BJ (cell line): ENCODE data around the gene SPINK4. TPM values are rescaled to one million over a fixed set of nuclear protein-coding genes. Genes with fewer than 3 reads are reported as not detected.

ENCODE experiments used
- CTCF ChIA-PET: fragments of 350-600 bp; formaldehyde crosslinking; extraction: SDS; loops from one replicate; lab custom pipeline; 2021; ENCODE audit warnings: antibody characterized with exemption, inconsistent platforms; lab: Yijun Ruan, JAX
- POLR2A ChIA-PET: fragments of 300-600 bp; sonication (Branson Sonifier 250); formaldehyde crosslinking; extraction: SDS; loops from one replicate; lab custom pipeline; 2021; ENCODE audit warnings: antibody characterized with exemption; lab: Charles Lee
- DNase-seq: peaks from one replicate; pipeline ENCODE4 v3.0.0-alpha.2; 2011; ENCODE audit warnings: low read depth
- H3K27me3 ChIP-seq: 2 replicates; pipeline ENCODE4 v1.6.0; 2011; ENCODE audit warnings: low read length; ENCODE audit not compliant: control insufficient read depth, insufficient read depth
- H3K36me3 ChIP-seq: 2 replicates; pipeline ENCODE4 v1.5.1; 2011; ENCODE audit warnings: low read length; ENCODE audit not compliant: control insufficient read depth, insufficient read depth
- H3K4me3 ChIP-seq: 2 replicates; pipeline ENCODE4 v1.5.1; 2011; ENCODE audit warnings: low read depth, mild to moderate bottlenecking, control low read depth, low read length
- polyA plus RNA-seq: library from polyadenylated mRNA; depleted of rRNA; stranded (reverse); fragments of >200 nt; gene quantifications from 2 replicates; pipeline ENCODE4 v1.2.3, GENCODE V29; 2011; rRNA removed
- TF ChIP-seq, protein P1 (sequence below): IDR thresholded peaks from 2 replicates; pipeline ENCODE4 v1.5.1; 2011; ENCODE audit warnings: low read depth, mild to moderate bottlenecking, control low read depth, inconsistent platforms, low read length, moderate library complexity; ENCODE audit not compliant: insufficient read depth

SPINK4 gene
- polyA plus RNA-seq, 1 experiment, result not detected

DNA sequence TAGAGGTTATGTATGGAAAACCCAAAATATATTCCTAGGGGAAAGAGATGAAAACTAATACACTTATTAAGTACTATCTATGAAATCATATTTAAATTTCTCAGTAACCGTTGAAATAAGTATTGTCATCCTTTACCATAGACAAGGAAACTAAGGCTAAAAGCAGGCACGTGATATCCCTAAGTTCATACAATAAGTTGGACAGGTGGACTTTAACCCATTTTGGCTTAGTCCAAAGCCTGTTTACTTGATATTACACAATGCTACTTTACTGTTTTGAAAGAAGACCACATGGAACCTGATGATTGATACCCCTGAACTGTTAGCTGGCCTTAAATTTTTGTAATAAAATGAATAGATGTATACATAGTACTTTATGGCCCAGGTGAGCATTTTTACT, 53.8 kb downstream of the SPINK4 start:
- no peak overlapping the region for H3K4me3 ChIP-seq
- TF ChIP-seq, protein P1, sequence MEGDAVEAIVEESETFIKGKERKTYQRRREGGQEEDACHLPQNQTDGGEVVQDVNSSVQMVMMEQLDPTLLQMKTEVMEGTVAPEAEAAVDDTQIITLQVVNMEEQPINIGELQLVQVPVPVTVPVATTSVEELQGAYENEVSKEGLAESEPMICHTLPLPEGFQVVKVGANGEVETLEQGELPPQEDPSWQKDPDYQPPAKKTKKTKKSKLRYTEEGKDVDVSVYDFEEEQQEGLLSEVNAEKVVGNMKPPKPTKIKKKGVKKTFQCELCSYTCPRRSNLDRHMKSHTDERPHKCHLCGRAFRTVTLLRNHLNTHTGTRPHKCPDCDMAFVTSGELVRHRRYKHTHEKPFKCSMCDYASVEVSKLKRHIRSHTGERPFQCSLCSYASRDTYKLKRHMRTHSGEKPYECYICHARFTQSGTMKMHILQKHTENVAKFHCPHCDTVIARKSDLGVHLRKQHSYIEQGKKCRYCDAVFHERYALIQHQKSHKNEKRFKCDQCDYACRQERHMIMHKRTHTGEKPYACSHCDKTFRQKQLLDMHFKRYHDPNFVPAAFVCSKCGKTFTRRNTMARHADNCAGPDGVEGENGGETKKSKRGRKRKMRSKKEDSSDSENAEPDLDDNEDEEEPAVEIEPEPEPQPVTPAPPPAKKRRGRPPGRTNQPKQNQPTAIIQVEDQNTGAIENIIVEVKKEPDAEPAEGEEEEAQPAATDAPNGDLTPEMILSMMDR, result no peak
- peaks cover 10% of the 10 kb centered on the region; the same call in 1 of the 2 replicates for H3K36me3 ChIP-seq
- no peaks in the 10 kb centered on the region for H3K27me3 ChIP-seq
- ChIA-PET POLR2A (no interaction called here), CTCF (no interaction called here)
- no peak for DNase-seq

DNA sequence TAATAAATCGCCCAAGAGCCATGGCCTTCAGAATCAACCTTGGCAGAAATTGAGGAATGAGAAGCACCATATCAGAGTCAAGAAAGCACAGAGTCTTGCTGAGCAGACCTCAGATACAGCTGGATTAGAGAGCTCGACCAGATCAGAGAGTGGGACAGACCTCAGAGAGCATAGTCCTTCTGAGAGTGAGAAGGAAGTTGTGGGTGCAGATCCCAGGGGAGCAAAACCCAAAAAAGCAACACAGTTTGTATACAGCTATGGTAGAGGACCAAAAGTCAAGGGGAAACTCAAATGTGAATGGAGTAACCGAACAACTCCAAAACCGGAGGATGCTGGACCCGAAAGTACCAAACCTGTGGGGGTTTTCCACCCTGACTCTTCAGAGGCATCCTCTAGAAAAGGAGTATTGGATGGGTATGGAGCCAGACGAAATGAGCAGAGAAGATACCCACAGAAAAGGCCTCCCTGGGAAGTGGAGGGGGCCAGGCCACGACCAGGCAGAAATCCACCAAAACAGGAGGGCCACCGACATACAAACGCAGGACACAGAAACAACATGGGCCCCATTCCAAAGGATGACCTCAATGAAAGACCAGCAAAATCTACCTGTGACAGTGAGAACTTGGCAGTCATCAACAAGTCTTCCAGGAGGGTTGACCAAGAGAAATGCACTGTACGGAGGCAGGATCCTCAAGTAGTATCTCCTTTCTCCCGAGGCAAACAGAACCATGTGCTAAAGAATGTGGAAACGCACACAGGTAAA, 54.9 kb downstream of the SPINK4 start:
- ChIA-PET POLR2A (no interaction called here), CTCF (no interaction called here)
- TF ChIP-seq, protein P1, result no peak
- Histone ChIP-seq H3K4me3 (no peak overlapping the region), H3K36me3 (peaks cover 10% of the 10 kb centered on the region; the same call in 1 of the 2 replicates), H3K27me3 (no peaks in the 10 kb centered on the region)
- DNase-seq, result no peak

DNA sequence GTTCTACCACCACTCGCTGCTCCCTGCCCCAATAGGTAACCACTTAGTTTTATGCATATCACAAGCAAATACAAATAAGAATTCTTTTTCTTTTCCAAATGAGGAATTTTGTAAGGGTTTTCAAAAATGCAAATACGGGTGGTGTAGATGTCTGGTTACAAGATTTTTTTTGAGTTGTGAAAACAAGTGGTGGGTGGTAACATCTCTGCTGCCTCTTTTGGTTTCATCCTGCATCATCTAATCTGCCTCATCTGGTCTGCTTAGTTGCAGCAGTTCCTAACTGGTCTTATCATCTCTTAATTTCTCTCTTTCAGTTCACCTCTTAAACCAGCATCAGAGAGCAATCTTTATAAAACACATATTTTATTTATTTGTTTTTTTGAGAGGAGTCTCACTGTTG, 55.6 kb downstream of the SPINK4 start:
- Histone ChIP-seq H3K4me3 (no peak overlapping the region), H3K27me3 (no peaks in the 10 kb centered on the region), H3K36me3 (peaks cover 10% of the 10 kb centered on the region; the same call in 1 of the 2 replicates)
- no peak for DNase-seq
- CTCF ChIA-PET, result interaction anchor here (1.8 kb wide), 1 partner anchor 120 kb away, joined by 7 read pairs; no protein-coding TSS in a partner anchor
- TF ChIP-seq, protein P1, result no peak
- POLR2A ChIA-PET, result no interaction called here

- Histone ChIP-seq H3K27me3 (no peaks in the 10 kb centered on the region), H3K4me3 (no peak overlapping the region), H3K36me3 (peaks cover 12% of the 10 kb centered on the region)
- TF ChIP-seq, protein P1, result no peak
- ChIA-PET CTCF (interaction anchor here (1.0 to 1.8 kb wide), 5 partner anchors 10 to 169 kb away, joined by 4 to 7 read pairs (median 5); no protein-coding TSS in a partner anchor), POLR2A (no interaction called here)
- no peak for DNase-seq
Measured at GRCh38 chr9:33297432-33297831, 57.5 kb downstream of the SPINK4 start.

Other genes starting within 250 kb of the SPINK4 start
- 24.0 and 38.3 TPM in 2 replicates for gene APTX, start 238.5 kb upstream of the SPINK4 start, polyA plus RNA-seq
- gene DNAJA1, start 214.9 kb upstream of the SPINK4 start, polyA plus RNA-seq, result 49.7 and 108 TPM in 2 replicates
- 9.9 and 16.7 TPM in 2 replicates for gene SMU1, start 163.5 kb upstream of the SPINK4 start, polyA plus RNA-seq
- gene B4GALT1, start 72.8 kb upstream of the SPINK4 start, polyA plus RNA-seq, result 82.0 and 85.6 TPM in 2 replicates
- 17.7 and 21.2 TPM in 2 replicates for gene BAG1, start 24.5 kb downstream of the SPINK4 start, polyA plus RNA-seq
- 37.6 and 84.9 TPM in 2 replicates for gene CHMP5, start 24.9 kb downstream of the SPINK4 start, polyA plus RNA-seq
- 31.2 and 32.2 TPM in 2 replicates for gene NFX1, start 50.3 kb downstream of the SPINK4 start, polyA plus RNA-seq
- gene AQP7, start 162.4 kb downstream of the SPINK4 start, polyA plus RNA-seq, result not detected in 2 replicates
- gene AQP3, start 207.4 kb downstream of the SPINK4 start, polyA plus RNA-seq, result 0.40 and 0.47 TPM in 2 replicates
- 23.6 and 39.4 TPM in 2 replicates for gene NOL6, start 233.8 kb downstream of the SPINK4 start, polyA plus RNA-seq